SKM-1 (cell line): Measurements from ENCODE around the gene APOBEC3G.

Experiments
- DNase-seq: peaks from one replicate; lab custom pipeline; 2025; ENCODE audit not compliant: unreplicated experiment; lab: John Stamatoyannopoulos, UW

Gene APOBEC3G

DNA sequence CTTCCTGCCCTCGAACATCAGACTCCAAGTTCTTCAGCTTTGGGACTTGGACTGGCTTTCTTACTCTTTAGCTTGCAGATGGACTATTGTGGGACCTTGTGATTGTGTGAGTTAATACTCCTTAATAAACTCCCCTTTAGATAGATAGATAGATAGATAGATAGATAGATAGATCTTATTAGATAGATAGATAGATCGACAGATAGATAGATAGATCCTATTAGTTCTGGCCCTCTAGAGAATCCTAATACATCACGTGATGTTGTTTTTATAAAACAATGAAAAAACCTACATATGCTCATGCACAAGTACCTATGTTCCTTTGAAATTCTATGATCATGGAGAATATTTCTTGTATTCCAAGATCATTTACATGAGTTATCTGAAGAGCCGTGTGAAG lies 43.9 kb downstream of the APOBEC3G start:
- DNase-seq: no peak

DNA sequence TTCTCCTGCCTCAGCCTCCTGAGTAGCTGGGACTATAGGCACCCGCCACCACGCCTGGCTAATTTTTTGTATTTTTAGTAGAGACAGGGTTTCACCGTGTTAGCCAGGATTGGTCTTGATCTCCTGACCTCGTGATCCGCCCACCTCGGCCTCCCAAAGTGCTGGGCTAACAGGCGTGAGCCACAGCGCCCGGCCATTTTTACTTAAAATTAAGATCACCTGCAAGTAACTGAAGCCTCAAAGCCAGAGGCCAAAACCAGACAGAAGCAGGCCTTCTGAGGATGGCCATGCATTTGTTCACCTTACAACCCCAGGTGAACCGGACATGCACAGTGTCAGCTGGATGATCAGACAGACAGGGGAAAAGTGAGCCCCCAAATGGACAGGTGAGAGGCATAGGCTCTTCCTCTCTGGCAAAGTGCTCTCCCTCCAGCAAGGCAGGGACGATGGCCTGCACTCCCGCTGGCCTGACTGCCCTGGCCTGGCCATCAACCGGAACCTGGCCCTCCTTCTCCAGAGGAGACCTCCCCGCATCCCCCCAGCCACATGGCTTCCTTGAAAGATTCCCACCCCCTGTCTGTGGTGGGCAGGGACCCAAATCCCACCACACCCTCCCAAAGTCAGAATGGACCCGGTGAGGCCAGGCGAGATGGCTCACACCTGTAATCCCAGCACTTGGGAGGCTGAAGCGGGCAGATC lies 45.8 kb downstream of the APOBEC3G start:
- no peak for DNase-seq

DNA sequence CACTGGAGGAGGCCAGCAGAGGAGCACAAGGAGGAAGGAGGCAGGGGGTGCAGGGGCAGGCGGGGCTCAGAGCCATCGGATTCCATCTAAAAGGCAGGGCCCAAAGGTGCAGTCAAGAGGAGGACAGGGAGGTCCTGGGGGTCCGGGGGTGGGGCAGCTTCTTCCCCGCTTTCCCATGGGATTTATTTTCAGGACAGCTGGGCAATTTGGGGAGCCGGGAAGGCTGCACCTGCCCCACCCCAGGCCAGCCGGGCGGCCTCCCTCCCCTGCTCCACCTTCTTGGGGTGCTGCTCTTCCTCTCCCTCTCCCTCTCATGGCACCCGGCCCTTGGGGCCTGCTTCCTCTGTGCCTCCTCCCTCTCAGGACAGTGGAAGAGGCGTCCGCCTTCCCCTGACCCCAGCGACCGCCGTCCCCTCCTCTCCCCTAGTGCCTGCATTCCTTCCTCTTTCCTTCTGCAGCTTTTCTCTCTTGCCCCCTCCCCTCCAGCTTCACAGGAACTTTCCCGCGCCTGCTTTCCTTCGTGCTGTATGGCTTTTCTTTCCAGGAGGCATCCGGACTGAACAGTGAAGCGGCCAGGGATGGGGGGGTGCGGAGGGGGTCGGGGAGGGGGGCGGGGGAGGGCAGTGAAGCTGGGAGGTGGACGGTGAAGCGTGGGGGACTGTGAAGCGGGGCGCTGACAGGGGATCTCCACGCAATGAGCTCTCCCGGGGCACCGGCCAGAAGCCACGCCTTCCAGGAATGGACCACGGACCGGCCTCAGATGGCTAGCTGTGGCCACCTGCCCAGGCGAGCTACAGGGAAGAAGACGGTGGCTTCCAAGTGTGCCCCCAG lies 46.9 kb downstream of the APOBEC3G start:
- DNase-seq: no peak

GRCh38 chr22:39125622-39126021 lies 48.5 kb downstream of the APOBEC3G start:
- DNase-seq: no peak

- DNase-seq: no peak
Measured at GRCh38 chr22:39128508-39128907, 51.4 kb downstream of the APOBEC3G start.

GRCh38 chr22:39129081-39129480 lies 52.0 kb downstream of the APOBEC3G start:
- no peak for DNase-seq

GRCh38 chr22:39129746-39130145 lies 52.7 kb downstream of the APOBEC3G start:
- no peak for DNase-seq

GRCh38 chr22:39130152-39130704 lies 53.2 kb downstream of the APOBEC3G start:
- DNase-seq: no peak

GRCh38 chr22:39130892-39131855 lies 54.1 kb downstream of the APOBEC3G start:
- no peak for DNase-seq

DNA sequence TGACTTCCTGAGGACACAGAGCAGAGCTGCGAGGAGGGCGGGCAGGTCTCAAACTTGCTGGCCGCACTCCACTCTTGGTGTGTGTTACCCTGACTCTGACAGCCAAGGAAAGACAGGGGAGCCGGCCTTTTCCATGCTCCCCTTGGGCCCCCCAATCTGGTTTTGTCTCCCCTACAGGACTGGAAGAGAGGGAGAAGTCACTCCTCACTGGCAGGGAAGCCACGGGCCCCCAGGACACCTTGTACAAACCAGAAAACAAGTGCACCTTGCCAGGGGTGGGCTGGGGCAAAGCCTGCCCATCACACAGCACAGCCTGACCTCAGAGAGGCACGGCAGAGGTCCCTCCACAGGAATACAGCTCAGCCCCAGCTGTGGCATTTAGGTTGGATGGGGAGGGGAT lies 55.2 kb downstream of the APOBEC3G start:
- DNase-seq: no peak

DNA sequence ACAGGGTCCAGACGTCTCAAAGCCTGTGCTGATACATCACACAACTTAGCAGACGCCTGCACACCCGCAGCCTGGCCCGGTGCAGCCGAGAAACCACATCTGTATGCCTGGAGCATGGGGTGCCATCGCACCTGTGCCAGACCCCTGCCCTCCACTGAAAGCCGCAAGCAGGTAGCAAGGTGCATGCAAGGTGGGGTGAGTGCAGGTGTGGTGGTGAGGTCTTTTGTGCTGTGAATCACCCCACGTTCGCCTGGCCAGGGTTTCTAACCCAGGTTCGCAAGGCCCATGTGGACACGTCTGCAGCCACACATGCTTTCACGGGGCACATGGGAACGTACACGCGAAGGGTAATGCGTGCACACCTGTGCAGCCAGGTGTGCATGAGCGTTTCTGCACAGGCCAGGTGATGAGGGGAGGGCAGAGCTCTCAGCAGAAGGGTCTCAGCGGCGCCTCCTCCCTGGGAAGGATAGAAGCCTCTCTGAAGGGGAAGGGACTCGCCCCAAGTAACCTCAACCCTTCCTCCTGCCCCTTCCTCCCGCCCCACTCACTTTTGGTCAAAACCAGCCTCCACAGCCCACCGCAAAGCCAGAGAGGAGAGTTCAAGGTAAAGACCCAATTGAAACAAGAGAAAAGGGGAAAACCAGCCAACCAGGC lies 55.9 kb downstream of the APOBEC3G start:
- no peak for DNase-seq

- DNase-seq: no peak
Measured at GRCh38 chr22:39133871-39134270, 56.8 kb downstream of the APOBEC3G start.

DNA sequence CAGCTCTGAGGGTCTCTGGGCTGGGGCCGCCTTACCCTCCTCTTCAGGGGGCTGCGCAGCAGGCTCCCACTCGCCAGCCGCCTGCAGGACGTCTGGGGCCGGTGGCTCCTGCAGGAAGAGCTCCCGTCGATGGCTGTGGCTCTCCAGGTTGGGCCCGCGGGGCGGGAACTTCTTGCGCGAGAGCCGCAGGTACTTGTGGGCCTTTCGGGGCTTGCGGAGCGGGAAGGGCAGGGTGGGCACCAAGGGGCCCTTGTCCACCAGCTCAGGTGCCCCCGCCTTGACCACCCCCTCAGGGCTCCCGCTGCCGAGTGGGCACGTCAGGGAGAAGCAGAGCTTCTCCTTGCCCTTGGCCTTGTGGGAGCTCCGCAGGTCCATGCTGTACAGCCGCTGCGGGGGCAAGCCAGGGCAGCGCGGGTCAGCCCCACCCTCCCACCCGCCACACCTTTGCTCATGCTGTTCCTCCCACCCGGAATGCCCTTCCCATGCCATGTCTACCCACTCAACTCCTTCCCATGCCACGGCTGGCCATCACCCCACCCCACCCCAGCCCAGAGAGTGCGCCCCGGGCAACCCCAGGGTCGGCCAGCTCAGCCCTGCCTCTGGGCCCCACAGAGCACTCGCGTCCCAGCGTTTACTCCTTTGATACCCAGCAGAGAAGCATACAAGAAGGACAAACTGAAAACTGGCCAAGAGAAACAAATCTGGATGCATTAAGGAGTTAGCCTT lies 57.5 kb downstream of the APOBEC3G start:
- no peak for DNase-seq

- no peak for DNase-seq
Measured at GRCh38 chr22:39135092-39135896, 58.2 kb downstream of the APOBEC3G start.

DNA sequence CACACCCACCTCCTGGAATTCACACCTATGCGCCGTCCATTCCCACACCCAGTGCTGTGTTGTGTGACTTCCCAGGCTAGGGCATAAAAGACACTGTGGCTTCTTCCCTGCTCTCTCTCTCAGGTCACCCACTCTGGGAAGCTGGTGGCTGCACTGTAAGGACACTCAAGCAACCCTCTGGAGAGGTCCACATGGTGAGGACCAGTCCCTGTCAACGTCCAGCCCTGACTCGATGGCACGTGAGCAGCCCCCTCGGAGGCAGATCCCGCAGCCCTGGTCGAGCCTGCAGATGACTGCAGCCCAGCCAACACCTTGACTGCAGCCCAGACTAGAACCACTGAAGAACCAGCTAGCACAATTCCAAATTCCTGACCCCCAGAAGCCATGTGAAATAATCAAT lies 59.2 kb downstream of the APOBEC3G start:
- no peak for DNase-seq
